Measurements from ENCODE around the gene MYO3B.
A peak's percentile ranks its signal among the peaks of the same experiment; 100 is the strongest.

The MYO3B gene

DNA sequence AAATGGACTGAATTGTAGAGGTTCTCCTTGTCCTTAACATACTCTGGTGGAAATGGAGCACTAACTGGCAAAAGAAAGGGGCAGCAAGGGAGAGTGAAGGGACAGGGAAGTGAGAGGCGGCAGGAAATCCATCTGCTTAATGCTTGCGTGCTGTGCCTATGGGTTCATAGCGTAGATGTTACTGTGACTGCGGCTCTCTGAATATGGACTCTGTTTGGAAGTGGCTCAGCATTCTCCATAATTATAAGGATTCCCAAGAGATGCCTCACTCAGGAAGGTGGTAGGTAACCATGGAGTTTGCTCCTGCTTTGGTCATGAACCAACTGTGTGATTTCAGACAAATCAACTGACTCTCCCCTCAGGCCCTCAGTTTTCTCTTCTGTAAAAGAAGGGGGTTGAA is 50.0 kb downstream of the MYO3B start:
- Histone ChIP-seq H3K4me3 (ENCODE audit: insufficient read depth in 1 of 2, low read depth in 1 of 2, low read length in 2 of 2) (no peak overlapping the region), H2AFZ (ENCODE audit: low read depth, low read length) (no peak overlapping the region), H2BK12ac (ENCODE audit: low read length in 2 of 2) (no peak overlapping the region), H3K36me3 (ENCODE audit: control insufficient read depth in 1 of 2, insufficient read depth in 2 of 2, low read depth in 1 of 2, low read length in 2 of 2) (no peaks in the 10 kb centered on the region), H3K27ac (ENCODE audit: low read length, poor library complexity, severe bottlenecking) (no peak overlapping the region), H2BK15ac (ENCODE audit: low read depth, poor library complexity, severe bottlenecking) (no peak overlapping the region), H3K14ac (ENCODE audit: low read length in 2 of 2) (no peak overlapping the region), H4K8ac (ENCODE audit: low read length) (no peak overlapping the region), H3K18ac (ENCODE audit: low read depth in 1 of 2, low read length in 2 of 2) (no peak overlapping the region), H3K27me3 (ENCODE audit: control insufficient read depth in 1 of 2, insufficient read depth in 1 of 2, low read length in 2 of 2) (no peaks in the 10 kb centered on the region), H2AK5ac (ENCODE audit: low read length, severe bottlenecking) (no peak overlapping the region), H3K4ac (ENCODE audit: low read depth in 1 of 2, low read length in 2 of 2) (no peak overlapping the region), H3K4me2 (ENCODE audit: low read length, poor library complexity, severe bottlenecking) (no peak overlapping the region), H3K23ac (ENCODE audit: low read length in 2 of 2) (no peak overlapping the region), H3K9me3 (ENCODE audit: control insufficient read depth, low read length) (no peaks in the 10 kb centered on the region), H3K4me1 (ENCODE audit: control insufficient read depth, insufficient read depth, low read depth, low read length) (peaks cover 2% of the 10 kb centered on the region), H2BK120ac (ENCODE audit: low read depth, low read length) (no peak overlapping the region), H4K91ac (ENCODE audit: low read length) (no peak overlapping the region), H3K79me1 (replicated peaks; ENCODE audit: low read length, poor library complexity, severe bottlenecking) (no peaks in the 10 kb centered on the region), H2BK5ac (ENCODE audit: low read depth, low read length, poor library complexity, severe bottlenecking) (no peak overlapping the region), H3K9ac (ENCODE audit: low read length) (no peak overlapping the region)
- WGBS, result 91% methylated on average over 2 of the region's 4 CpGs
- no peak for DNase-seq

DNA sequence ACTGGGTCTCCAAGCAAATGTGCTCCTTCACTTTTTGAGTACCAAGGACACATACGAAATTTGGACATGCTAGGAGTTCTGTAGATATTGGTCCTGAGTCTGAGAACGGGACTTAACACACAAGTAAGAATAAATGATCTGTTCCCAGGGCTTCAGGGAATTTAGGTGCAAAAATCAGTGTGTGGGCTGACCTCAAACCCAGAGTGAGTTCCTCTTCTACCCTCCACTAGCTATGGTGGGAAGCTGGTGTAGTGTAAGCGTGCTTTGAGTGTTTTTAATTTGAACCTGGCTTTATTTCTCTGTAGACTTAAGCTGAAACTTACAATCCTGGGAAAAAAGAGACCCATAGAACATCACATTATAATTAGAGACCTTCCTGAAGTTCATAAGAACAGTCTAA is 50.5 kb downstream of the MYO3B start:
- no peak overlapping the region for H2AK5ac ChIP-seq (ENCODE audit: low read length, severe bottlenecking)
- H4K91ac ChIP-seq (ENCODE audit: low read length), result no peak overlapping the region
- 83% methylated on average over 2 of the region's 3 CpGs for WGBS
- no peak overlapping the region for H3K14ac ChIP-seq (ENCODE audit: low read length in 2 of 2)
- H2AFZ ChIP-seq (ENCODE audit: low read depth, low read length), result no peak overlapping the region
- H4K8ac ChIP-seq (ENCODE audit: low read length), result no peak overlapping the region
- H3K23ac ChIP-seq (ENCODE audit: low read length in 2 of 2), result no peak overlapping the region
- no peak overlapping the region for H2BK5ac ChIP-seq (ENCODE audit: low read depth, low read length, poor library complexity, severe bottlenecking)
- no peaks in the 10 kb centered on the region for H3K9me3 ChIP-seq (ENCODE audit: control insufficient read depth, low read length)
- no peak overlapping the region for H3K9ac ChIP-seq (ENCODE audit: low read length)
- H3K79me1 ChIP-seq (replicated peaks; ENCODE audit: low read length, poor library complexity, severe bottlenecking), result no peaks in the 10 kb centered on the region
- no peaks in the 10 kb centered on the region for H3K27me3 ChIP-seq (ENCODE audit: control insufficient read depth in 1 of 2, insufficient read depth in 1 of 2, low read length in 2 of 2)
- H2BK15ac ChIP-seq (ENCODE audit: low read depth, poor library complexity, severe bottlenecking), result no peak overlapping the region
- no peak overlapping the region for H3K4me3 ChIP-seq (ENCODE audit: insufficient read depth in 1 of 2, low read depth in 1 of 2, low read length in 2 of 2)
- no peak for DNase-seq
- H3K4me2 ChIP-seq (ENCODE audit: low read length, poor library complexity, severe bottlenecking), result no peak overlapping the region
- H3K27ac ChIP-seq (ENCODE audit: low read length, poor library complexity, severe bottlenecking), result no peak overlapping the region
- no peaks in the 10 kb centered on the region for H3K36me3 ChIP-seq (ENCODE audit: control insufficient read depth in 1 of 2, insufficient read depth in 2 of 2, low read depth in 1 of 2, low read length in 2 of 2)
- no peak overlapping the region for H2BK120ac ChIP-seq (ENCODE audit: low read depth, low read length)
- no peak overlapping the region for H3K4ac ChIP-seq (ENCODE audit: low read depth in 1 of 2, low read length in 2 of 2)
- H3K18ac ChIP-seq (ENCODE audit: low read depth in 1 of 2, low read length in 2 of 2), result no peak overlapping the region
- no peak overlapping the region for H2BK12ac ChIP-seq (ENCODE audit: low read length in 2 of 2)
- H3K4me1 ChIP-seq (ENCODE audit: control insufficient read depth, insufficient read depth, low read depth, low read length), result peaks cover 2% of the 10 kb centered on the region

DNA sequence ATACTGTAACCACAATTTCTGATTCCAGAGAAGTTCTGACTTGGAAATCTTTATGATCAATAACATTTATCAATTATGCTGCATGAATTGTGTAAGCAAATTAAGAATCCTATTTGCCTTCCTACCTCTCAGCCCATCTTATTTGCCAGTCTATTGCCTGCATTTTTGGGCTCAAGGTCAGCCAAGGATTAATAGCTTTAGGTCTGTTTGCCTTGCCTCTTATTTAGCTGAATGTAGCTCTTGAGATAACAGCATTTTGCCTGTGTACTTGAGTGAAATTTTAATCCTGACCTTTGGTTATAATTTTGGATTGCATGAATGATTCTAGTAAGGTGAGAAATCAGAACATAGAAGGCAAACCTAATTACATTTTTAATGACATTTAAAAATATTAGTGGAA is 51.2 kb downstream of the MYO3B start:
- Histone ChIP-seq H2BK15ac (ENCODE audit: low read depth, poor library complexity, severe bottlenecking) (no peak overlapping the region), H3K4me2 (ENCODE audit: low read length, poor library complexity, severe bottlenecking) (no peak overlapping the region), H2AFZ (ENCODE audit: low read depth, low read length) (no peak overlapping the region), H4K8ac (ENCODE audit: low read length) (no peak overlapping the region), H3K27ac (ENCODE audit: low read length, poor library complexity, severe bottlenecking) (no peak overlapping the region), H3K36me3 (ENCODE audit: control insufficient read depth in 1 of 2, insufficient read depth in 2 of 2, low read depth in 1 of 2, low read length in 2 of 2) (no peaks in the 10 kb centered on the region), H3K79me1 (replicated peaks; ENCODE audit: low read length, poor library complexity, severe bottlenecking) (no peaks in the 10 kb centered on the region), H3K14ac (ENCODE audit: low read length in 2 of 2) (no peak overlapping the region), H3K4ac (ENCODE audit: low read depth in 1 of 2, low read length in 2 of 2) (no peak overlapping the region), H3K27me3 (ENCODE audit: control insufficient read depth in 1 of 2, insufficient read depth in 1 of 2, low read length in 2 of 2) (no peaks in the 10 kb centered on the region), H3K9ac (ENCODE audit: low read length) (no peak overlapping the region), H3K4me1 (ENCODE audit: control insufficient read depth, insufficient read depth, low read depth, low read length) (peaks cover 2% of the 10 kb centered on the region), H2BK120ac (ENCODE audit: low read depth, low read length) (no peak overlapping the region), H3K23ac (ENCODE audit: low read length in 2 of 2) (no peak overlapping the region), H2BK12ac (ENCODE audit: low read length in 2 of 2) (no peak overlapping the region), H3K4me3 (ENCODE audit: insufficient read depth in 1 of 2, low read depth in 1 of 2, low read length in 2 of 2) (no peak overlapping the region), H3K9me3 (ENCODE audit: control insufficient read depth, low read length) (no peaks in the 10 kb centered on the region), H3K18ac (ENCODE audit: low read depth in 1 of 2, low read length in 2 of 2) (no peak overlapping the region), H2BK5ac (ENCODE audit: low read depth, low read length, poor library complexity, severe bottlenecking) (no peak overlapping the region), H4K91ac (ENCODE audit: low read length) (no peak overlapping the region), H2AK5ac (ENCODE audit: low read length, severe bottlenecking) (no peak overlapping the region)
- no peak for DNase-seq

DNA sequence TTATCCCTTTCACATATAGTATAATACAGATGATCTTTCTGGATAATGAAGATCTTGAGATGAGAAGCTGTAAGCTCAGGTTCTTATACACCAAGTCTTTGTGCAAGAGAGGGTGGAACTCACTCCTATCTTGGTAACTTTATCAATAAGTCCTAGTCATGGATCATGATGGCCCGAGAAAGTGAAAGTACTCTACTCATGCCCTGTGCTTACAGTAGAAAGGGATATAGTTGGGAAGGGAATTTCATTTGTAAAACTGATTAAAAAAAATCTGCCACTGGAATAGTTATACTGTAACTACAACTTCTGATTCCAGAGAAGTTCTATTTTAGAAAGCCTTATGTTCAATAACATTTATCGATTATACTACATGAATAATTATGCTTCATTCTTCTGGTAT is 51.8 kb downstream of the MYO3B start:
- Histone ChIP-seq H3K4me1 (ENCODE audit: control insufficient read depth, insufficient read depth, low read depth, low read length) (peaks cover 2% of the 10 kb centered on the region), H2AFZ (ENCODE audit: low read depth, low read length) (no peak overlapping the region), H3K4ac (ENCODE audit: low read depth in 1 of 2, low read length in 2 of 2) (no peak overlapping the region), H3K4me3 (ENCODE audit: insufficient read depth in 1 of 2, low read depth in 1 of 2, low read length in 2 of 2) (no peak overlapping the region), H2BK120ac (ENCODE audit: low read depth, low read length) (no peak overlapping the region), H3K27ac (ENCODE audit: low read length, poor library complexity, severe bottlenecking) (no peak overlapping the region), H3K79me1 (replicated peaks; ENCODE audit: low read length, poor library complexity, severe bottlenecking) (no peaks in the 10 kb centered on the region), H2BK12ac (ENCODE audit: low read length in 2 of 2) (no peak overlapping the region), H3K4me2 (ENCODE audit: low read length, poor library complexity, severe bottlenecking) (no peak overlapping the region), H3K27me3 (ENCODE audit: control insufficient read depth in 1 of 2, insufficient read depth in 1 of 2, low read length in 2 of 2) (no peaks in the 10 kb centered on the region), H3K9me3 (ENCODE audit: control insufficient read depth, low read length) (no peaks in the 10 kb centered on the region), H3K36me3 (ENCODE audit: control insufficient read depth in 1 of 2, insufficient read depth in 2 of 2, low read depth in 1 of 2, low read length in 2 of 2) (no peaks in the 10 kb centered on the region), H2BK5ac (ENCODE audit: low read depth, low read length, poor library complexity, severe bottlenecking) (no peak overlapping the region), H2AK5ac (ENCODE audit: low read length, severe bottlenecking) (no peak overlapping the region), H3K18ac (ENCODE audit: low read depth in 1 of 2, low read length in 2 of 2) (no peak overlapping the region), H4K91ac (ENCODE audit: low read length) (no peak overlapping the region), H3K9ac (ENCODE audit: low read length) (peak overlapping the region; percentile 14), H4K8ac (ENCODE audit: low read length) (no peak overlapping the region), H3K14ac (ENCODE audit: low read length in 2 of 2) (no peak overlapping the region), H3K23ac (ENCODE audit: low read length in 2 of 2) (no peak overlapping the region), H2BK15ac (ENCODE audit: low read depth, poor library complexity, severe bottlenecking) (no peak overlapping the region)
- no CpG with 5 or more reads among the region's 2 CpGs for WGBS
- DNase-seq, result no peak
